Psoas muscle (tissue), 8 donors: ENCODE measurements around the gene CPNE2. TPM values are rescaled to one million over a fixed set of nuclear protein-coding genes. Genes with fewer than 3 reads are reported as not detected.
"Not testable (repeated sequence)": the region's sequence is repeated elsewhere in the genome, so short reads cannot be mapped to it uniquely, and the experiment has no call there.

Source experiments
- ATAC-seq, 4 donors: fragments of 200-7000 bp; cut with Tn5 transposase; one replicate each; pipeline ENCODE4 v1.9.1; 2020; ENCODE audit warnings: moderate library complexity in 3 of 4, mild to moderate bottlenecking in 2 of 4
- DNase-seq, 2 donors: peaks; one replicate each; pipeline ENCODE4 v3.0.0-alpha.2; 2020
- H3K27ac ChIP-seq: fragments of 200-600 bp; one replicate; pipeline ENCODE4 v1.8.0; 2022
- H3K27me3 ChIP-seq, 3 donors: fragments of 200-600 bp in 1 of 3; one replicate each; pipeline versions ENCODE4 v1.6.1 to v1.8.0; 2013 to 2022; ENCODE audit warnings: low read length in 2 of 3, mild to moderate bottlenecking in 2 of 3, moderate library complexity in 1 of 3; ENCODE audit not compliant: insufficient read depth in 3 of 3
- H3K36me3 ChIP-seq, 2 donors: fragments of 200-600 bp in 1 of 2; one replicate each; pipeline versions ENCODE4 v1.6.1 to v1.8.0; 2013 to 2022; ENCODE audit warnings: low read depth in 1 of 2, mild to moderate bottlenecking in 1 of 2, moderate library complexity in 1 of 2; ENCODE audit not compliant: insufficient read depth in 1 of 2
- H3K4me1 ChIP-seq: fragments of 200-600 bp; one replicate; pipeline ENCODE4 v1.8.0; 2022
- H3K4me3 ChIP-seq: fragments of 200-600 bp; one replicate; pipeline ENCODE4 v1.8.0; 2022; ENCODE audit warnings: mild to moderate bottlenecking
- H3K9me3 ChIP-seq: fragments of 200-600 bp; one replicate; pipeline ENCODE4 v1.8.0; 2022
- WGBS, 3 donors: extraction: QIAGEN DNeasy Blood & Tissue Kit; methylation state at CpG; one replicate each; pipeline versions ENCODE4 v1.1.6 to v1.1.7; 2013; 5-methylcytosine and 5-hydroxymethylcytosine counted together
- intact Hi-C, 2 donors: fragments of 100-400 bp; cut with DNase I; formaldehyde crosslinking; loops; one replicate each; pipeline versions ENCODE4 v1.11.0 to v1.14.2; 2022
- polyA plus RNA-seq, 3 donors: library from polyadenylated mRNA; stranded (reverse); fragments of 200-250 nt; gene quantifications; one replicate each; pipeline ENCODE4 v1.2.3, GENCODE V29; 2013
- total RNA-seq, 4 donors: library from RNA; stranded (reverse); fragmentation: NEBNext Ultra II Directional in 2 of 4; extraction: Animal tissue kit (Norgen Biotek cat#: 25700) in 2 of 4; gene quantifications; one replicate each; pipeline versions ENCODE4 v1.2.1 to v1.2.4, GENCODE V29; 2021 to 2023
- TF ChIP-seq, protein P1 (sequence below): fragments of 200-600 bp; IDR thresholded peaks from one replicate; pipeline ENCODE4 v1.8.0; 2022; ENCODE audit warnings: antibody characterized with exemption
- donor health status: healthy with polysubstance abuse.
- donor health status: DM: no; HTN: no; CAD: no; lungs with moderate emphysema.
- donor health status: Bipolar disorder and iron deficiency.
- donor health status: healthy.
- donor health status: DM: yes; HTN: yes; CAD: no.
- donor health status: DM: no; HTN: no; CAD: no.
- donor health status: DM: no; HTN: no; CAD: no.
- donor health status: DM: yes; HTN: yes; CAD: no.

The CPNE2 gene
- total and polyA plus RNA-seq, 7 donors: 8.1 to 16.9 (median 12.4) TPM

DNA sequence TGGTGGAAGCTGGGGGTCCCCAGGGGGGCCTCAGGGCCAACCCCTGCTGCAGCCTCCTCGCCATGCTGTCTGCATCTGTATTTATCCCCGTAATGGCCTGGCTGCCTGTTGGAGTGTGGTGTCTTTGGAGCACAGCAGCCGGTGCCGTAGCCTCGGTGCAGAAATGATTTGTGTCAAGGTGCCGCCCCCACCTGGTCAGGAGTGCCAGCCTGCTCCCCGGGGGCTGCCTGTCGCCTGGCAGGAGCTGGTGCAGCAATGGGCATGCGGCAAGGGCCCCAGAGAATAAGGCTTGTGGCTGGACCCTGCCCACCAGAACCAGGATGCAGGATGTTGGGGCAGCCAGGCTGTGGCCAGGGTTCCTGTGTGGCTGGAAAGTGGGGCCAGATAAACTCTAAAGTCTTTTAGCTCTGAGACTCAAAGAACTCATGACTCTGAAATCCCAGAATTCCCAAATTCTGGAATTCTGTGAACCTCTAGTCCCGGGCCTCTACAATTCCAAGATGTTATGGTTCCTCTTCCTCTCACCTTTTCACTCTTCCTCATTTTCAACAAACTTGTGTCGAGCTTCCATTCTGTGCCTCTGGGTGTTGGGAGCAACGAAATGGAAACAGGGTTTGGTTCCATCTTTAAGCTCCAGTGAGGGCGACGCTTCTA, 5.9 kb downstream of the CPNE2 start:
- DNase-seq: no peak
- TF ChIP-seq, protein P1, sequence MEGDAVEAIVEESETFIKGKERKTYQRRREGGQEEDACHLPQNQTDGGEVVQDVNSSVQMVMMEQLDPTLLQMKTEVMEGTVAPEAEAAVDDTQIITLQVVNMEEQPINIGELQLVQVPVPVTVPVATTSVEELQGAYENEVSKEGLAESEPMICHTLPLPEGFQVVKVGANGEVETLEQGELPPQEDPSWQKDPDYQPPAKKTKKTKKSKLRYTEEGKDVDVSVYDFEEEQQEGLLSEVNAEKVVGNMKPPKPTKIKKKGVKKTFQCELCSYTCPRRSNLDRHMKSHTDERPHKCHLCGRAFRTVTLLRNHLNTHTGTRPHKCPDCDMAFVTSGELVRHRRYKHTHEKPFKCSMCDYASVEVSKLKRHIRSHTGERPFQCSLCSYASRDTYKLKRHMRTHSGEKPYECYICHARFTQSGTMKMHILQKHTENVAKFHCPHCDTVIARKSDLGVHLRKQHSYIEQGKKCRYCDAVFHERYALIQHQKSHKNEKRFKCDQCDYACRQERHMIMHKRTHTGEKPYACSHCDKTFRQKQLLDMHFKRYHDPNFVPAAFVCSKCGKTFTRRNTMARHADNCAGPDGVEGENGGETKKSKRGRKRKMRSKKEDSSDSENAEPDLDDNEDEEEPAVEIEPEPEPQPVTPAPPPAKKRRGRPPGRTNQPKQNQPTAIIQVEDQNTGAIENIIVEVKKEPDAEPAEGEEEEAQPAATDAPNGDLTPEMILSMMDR: no peak
- 77 to 81% (median 78%) methylated on average over 14 of the region's 14 CpGs for WGBS, 3 donors
- H3K9me3 ChIP-seq: no peaks in the 10 kb centered on the region
- no peaks in the 10 kb centered on the region for H3K27me3 ChIP-seq
- intact Hi-C loops: loop anchor here in 1 of 2 donors (10.0 kb wide), 1 partner anchor 46 kb away; no protein-coding TSS in a partner anchor
- peaks cover 5% of the 10 kb centered on the region for H3K4me1 ChIP-seq
- no peak overlapping the region for H3K4me3 ChIP-seq
- no peaks in the 10 kb centered on the region for H3K36me3 ChIP-seq
- ATAC-seq: no peak
- no peak overlapping the region for H3K27ac ChIP-seq

DNA sequence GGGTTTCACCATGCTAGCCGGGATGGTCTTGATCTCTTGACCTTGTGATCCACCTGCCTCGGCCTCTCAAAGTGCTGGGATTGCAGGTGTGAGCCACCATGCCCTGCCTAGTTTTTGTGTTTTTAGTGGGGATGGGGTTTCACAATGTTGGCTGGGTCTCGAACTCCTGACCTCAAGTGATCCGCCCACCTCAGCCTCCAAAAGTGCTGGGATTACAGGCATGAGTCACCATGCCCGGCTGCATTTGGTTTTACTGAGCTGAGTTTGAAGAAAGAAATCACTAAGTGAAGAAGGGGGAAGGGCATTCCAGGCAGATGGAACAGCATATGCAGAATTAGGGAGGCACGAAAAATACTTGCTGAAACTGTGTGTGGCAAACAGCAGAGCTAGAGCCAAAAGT, 7.6 kb downstream of the CPNE2 start:
- H3K4me3 ChIP-seq, H3K27me3 ChIP-seq, H3K27ac ChIP-seq, H3K9me3 ChIP-seq, H3K36me3 ChIP-seq, H3K4me1 ChIP-seq, ATAC-seq, DNase-seq: not testable (repeated sequence)
- WGBS, 3 donors: 71 to 78% (median 72%) methylated on average over 6 of the region's 6 CpGs
- intact Hi-C loops: loop anchor here in 1 of 2 donors (10.0 kb wide), 1 partner anchor 45 kb away; no protein-coding TSS in a partner anchor

DNA sequence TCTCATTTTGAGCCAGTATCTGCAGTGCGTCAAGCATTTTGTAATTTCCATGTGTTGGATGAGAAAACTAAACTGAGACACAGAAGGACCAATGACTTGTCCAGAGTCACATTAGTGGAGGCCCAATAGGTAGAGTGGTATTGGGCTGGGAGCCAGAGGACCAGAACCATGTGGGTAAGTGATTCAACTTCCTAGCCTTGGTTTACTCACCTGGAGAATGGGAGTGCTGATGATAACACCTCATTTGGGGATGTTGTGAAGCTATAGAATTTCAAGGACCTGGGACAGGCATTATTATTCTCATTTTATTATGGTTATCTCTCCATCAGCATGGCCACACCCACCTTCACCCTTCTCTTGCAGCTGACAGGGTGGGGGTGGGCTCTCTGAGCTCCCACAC, 8.1 kb downstream of the CPNE2 start:
- no peaks in the 10 kb centered on the region for H3K4me1 ChIP-seq
- WGBS, 3 donors: 95 to 97% (median 96%) methylated on average over 1 of the region's 1 CpG
- no peak overlapping the region for H3K27ac ChIP-seq
- H3K4me3 ChIP-seq: no peak overlapping the region
- no peak for DNase-seq
- ATAC-seq: no peak
- H3K27me3 ChIP-seq: no peaks in the 10 kb centered on the region
- intact Hi-C loops: no loop called here
- TF ChIP-seq, protein P1: no peak
- H3K9me3 ChIP-seq: no peaks in the 10 kb centered on the region
- H3K36me3 ChIP-seq: no peaks in the 10 kb centered on the region

DNA sequence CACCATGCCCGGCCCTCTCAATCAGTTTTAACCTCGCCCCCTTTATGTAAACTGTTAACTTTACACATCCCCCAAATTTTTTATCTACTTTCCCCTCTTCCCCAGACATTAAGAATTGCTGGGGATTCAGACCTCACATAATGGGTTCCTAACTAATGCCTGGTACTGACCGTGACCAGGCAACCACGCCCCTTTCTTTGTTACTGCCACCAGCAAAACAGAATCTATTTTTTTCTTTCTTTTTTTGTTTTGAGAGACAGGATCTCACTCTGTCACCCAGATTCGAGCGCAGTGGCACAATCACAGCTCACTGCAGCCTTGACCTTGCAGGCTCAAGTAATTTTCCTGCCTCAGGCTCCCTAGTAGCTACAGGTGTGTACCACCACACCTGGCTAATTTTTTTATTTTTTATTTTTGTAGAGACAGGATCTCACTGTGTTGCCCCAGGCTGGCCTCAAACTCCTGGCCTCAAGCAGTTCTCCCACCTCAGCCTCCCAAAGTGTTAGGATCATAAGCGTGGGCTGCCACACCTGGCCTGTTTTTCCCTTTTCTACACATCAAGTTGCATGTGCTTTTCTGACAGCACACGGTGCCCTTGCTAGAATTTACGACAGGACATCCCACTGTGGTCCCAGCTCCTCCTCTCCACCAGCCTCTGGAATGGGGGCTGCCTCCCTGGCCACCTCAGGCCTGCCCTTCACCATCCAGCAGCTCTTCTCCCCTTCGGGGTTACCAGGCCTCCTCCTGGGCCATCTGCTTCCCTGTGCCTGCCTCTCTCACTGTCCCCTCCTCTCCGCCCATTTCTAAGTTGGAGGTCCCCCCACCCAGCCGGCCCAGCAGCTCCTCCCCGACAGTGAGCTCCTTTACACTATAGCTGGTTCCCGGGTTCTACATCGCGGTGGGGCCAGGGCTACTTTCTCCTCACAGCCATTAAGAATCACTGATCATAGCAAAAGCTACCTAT, 10.8 kb downstream of the CPNE2 start:
- intact Hi-C loops: no loop called here
- no peak overlapping the region for H3K4me3 ChIP-seq
- TF ChIP-seq, protein P1: no peak
- 75 to 80% (median 76%) methylated on average over 16 of the region's 16 CpGs for WGBS, 3 donors
- DNase-seq (no peak), ATAC-seq (no peak)
- peaks cover 4% of the 10 kb centered on the region for H3K4me1 ChIP-seq
- H3K27me3 ChIP-seq: no peaks in the 10 kb centered on the region
- H3K36me3 ChIP-seq: no peaks in the 10 kb centered on the region
- no peaks in the 10 kb centered on the region for H3K9me3 ChIP-seq
- H3K27ac ChIP-seq: no peak overlapping the region

DNA sequence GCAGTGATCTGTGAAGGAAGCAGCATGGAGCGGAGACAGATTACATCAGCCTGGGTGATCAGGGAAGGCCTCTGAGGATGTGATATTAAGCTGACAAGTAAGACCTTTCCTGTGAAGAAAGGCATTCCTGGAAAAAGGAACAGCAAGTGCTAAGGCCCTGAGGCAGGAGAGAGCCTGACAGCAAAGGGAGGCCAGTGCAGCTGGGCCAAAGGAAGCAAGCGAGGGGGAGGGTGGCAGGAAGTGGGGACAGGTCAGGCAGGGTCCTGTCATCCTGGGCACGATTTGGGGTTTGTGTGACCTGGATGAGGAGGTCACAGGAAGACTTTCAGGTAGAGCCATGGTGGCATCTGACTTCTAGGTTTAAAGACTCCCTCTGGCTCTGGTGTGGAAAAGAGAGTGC, 12.3 kb downstream of the CPNE2 start:
- TF ChIP-seq, protein P1: no peak
- DNase-seq (no peak), ATAC-seq (no peak)
- Histone ChIP-seq H3K9me3 (no peaks in the 10 kb centered on the region), H3K27ac (no peak overlapping the region), H3K4me3 (no peak overlapping the region), H3K27me3 (no peaks in the 10 kb centered on the region), H3K36me3 (no peaks in the 10 kb centered on the region), H3K4me1 (peaks cover 4% of the 10 kb centered on the region)
- WGBS, 3 donors: 73 to 80% (median 76%) methylated on average over 3 of the region's 3 CpGs
- intact Hi-C loops: no loop called here
